Ovary (tissue), 9 donors: ENCODE data around the gene NEBL. TPM values are rescaled to one million over a fixed set of nuclear protein-coding genes. Genes with fewer than 3 reads are reported as not detected.

Source experiments
- DNase-seq, 5 donors: peaks; one replicate each; pipeline ENCODE4 v3.0.0-alpha.2; 2019 to 2020
- H3K27ac ChIP-seq, 2 donors: fragments of 200-600 bp; one replicate each; pipeline versions ENCODE4 v1.5.1 to v1.8.0; 2019 to 2022
- H3K27me3 ChIP-seq: fragments of 200-600 bp; one replicate; pipeline ENCODE4 v1.8.0; 2022
- H3K36me3 ChIP-seq: fragments of 200-600 bp; sonication (generic); one replicate; pipeline ENCODE4 v1.5.1; 2019
- H3K4me1 ChIP-seq: one replicate; pipeline ENCODE4 v1.8.1; 2013; ENCODE audit warnings: mild to moderate bottlenecking, moderate library complexity; ENCODE audit not compliant: insufficient read depth
- H3K4me3 ChIP-seq: fragments of 200-600 bp; sonication (generic); one replicate; pipeline ENCODE4 v1.5.1; 2017
- H3K9me3 ChIP-seq, 2 donors: fragments of 200-600 bp in 1 of 2; sonication (generic) in 1 of 2; one replicate each; pipeline versions ENCODE4 v1.5.1 to v1.8.1; 2013 to 2019; ENCODE audit warnings: mild to moderate bottlenecking in 1 of 2, moderate library complexity in 1 of 2
- CTCF ChIP-seq, 3 donors: fragments of 450-650 bp in 2 of 3; fragments of 200-600 bp in 1 of 3; IDR thresholded peaks; one replicate each; pipeline versions ENCODE4 v1.5.1 to v1.8.0; 2016 to 2022; ENCODE audit warnings: antibody characterized with exemption in 3 of 3, mild to moderate bottlenecking in 1 of 3
- EP300 ChIP-seq: sonication (generic); formaldehyde crosslinking; IDR thresholded peaks from one replicate; pipeline ENCODE4 v1.6.1; 2017; ENCODE audit warnings: antibody characterized with exemption
- POLR2A ChIP-seq: fragments of 450-650 bp; IDR thresholded peaks from one replicate; pipeline ENCODE4 v1.6.1; 2017; ENCODE audit warnings: antibody characterized with exemption, mild to moderate bottlenecking, moderate library complexity
- WGBS, 3 donors: extraction: QIAGEN DNeasy Blood & Tissue Kit in 1 of 3; methylation state at CpG; one replicate each; pipeline versions ENCODE4 v1.1.5 to v1.1.7; 2013 to 2017; 5-methylcytosine and 5-hydroxymethylcytosine counted together
- intact Hi-C, 4 donors: fragments of 100-400 bp; cut with DNase I; formaldehyde crosslinking; loops; one replicate each; pipeline versions ENCODE4 v1.11.0 to v1.15.1; 2022 to 2023
- polyA plus RNA-seq, 2 donors: library from polyadenylated mRNA; stranded (reverse); fragments of 200-250 nt in 1 of 2; fragments of 350-450 nt in 1 of 2; fragmentation: Illumina TruSeq in 1 of 2; extraction: RNeasy Lipid Tissue Mini Kit (QIAGEN cat#74804) in 1 of 2; gene quantifications; one replicate each; pipeline ENCODE4 v1.2.3, GENCODE V29; 2013 to 2014
- total RNA-seq, 7 donors: library from RNA; depleted of rRNA in 2 of 7; stranded (reverse); fragments of >200 nt in 2 of 7; fragmentation: NEBNext Ultra II Directional in 3 of 7; extraction: Animal tissue kit (Norgen Biotek cat#: 25700) in 3 of 7; gene quantifications; one replicate each; pipeline versions ENCODE4 v1.1.0 to v1.2.4, GENCODE V29; 2016 to 2023
- donor health status: DM: no; HTN: no; CAD: no; lungs with moderate emphysema.
- donor health status: DM: no; HTN: no; CAD: no.
- donor health status: Bipolar disorder and iron deficiency.
- donor health status: DM: yes; HTN: yes; CAD: no.
- donor health status: DM: no; HTN: no; CAD: no.
- donor health status: DM: yes; HTN: yes; CAD: no.

NEBL gene
- total and polyA plus RNA-seq, 9 donors, result 0.83 to 17.9 (median 3.1) TPM

GRCh38 chr10:20909801-20910200 lies 12.7 kb upstream of the NEBL start:
- no peak overlapping the region for H3K4me3 ChIP-seq
- DNase-seq, result no peak
- no peaks in the 10 kb centered on the region for H3K36me3 ChIP-seq
- no peak overlapping the region for H3K27ac ChIP-seq
- TF ChIP-seq EP300 (no peak), POLR2A (no peak), CTCF (IDR thresholded peaks at IDR 0.05) (no peak)
- H3K4me1 ChIP-seq, result no peaks in the 10 kb centered on the region
- no peaks in the 10 kb centered on the region for H3K9me3 ChIP-seq
- no peaks in the 10 kb centered on the region for H3K27me3 ChIP-seq
- intact Hi-C loops, result no loop called here

GRCh38 chr10:20908391-20908790 lies 11.3 kb upstream of the NEBL start:
- Histone ChIP-seq H3K9me3 (no peaks in the 10 kb centered on the region), H3K4me3 (no peak overlapping the region), H3K36me3 (no peaks in the 10 kb centered on the region), H3K4me1 (no peaks in the 10 kb centered on the region), H3K27ac (no peak overlapping the region), H3K27me3 (no peaks in the 10 kb centered on the region)
- DNase-seq, result no peak
- TF ChIP-seq CTCF (IDR thresholded peaks at IDR 0.05) (no peak), EP300 (no peak)
- WGBS, 3 donors, result 81 to 86% (median 84%) methylated on average over 3 of the region's 3 CpGs
- intact Hi-C loops, result no loop called here

- no peaks in the 10 kb centered on the region for H3K9me3 ChIP-seq
- H3K4me3 ChIP-seq, result no peak overlapping the region
- WGBS, 3 donors, result 93 to 96% (median 93%) methylated on average over 5 of the region's 5 CpGs
- H3K4me1 ChIP-seq, result no peaks in the 10 kb centered on the region
- DNase-seq, result no peak
- intact Hi-C loops, result no loop called here
- no peak overlapping the region for H3K27ac ChIP-seq
- no peaks in the 10 kb centered on the region for H3K27me3 ChIP-seq
- TF ChIP-seq POLR2A (no peak), EP300 (no peak), CTCF (IDR thresholded peaks at IDR 0.05) (no peak)
- H3K36me3 ChIP-seq, result no peaks in the 10 kb centered on the region
Observed at GRCh38 chr10:20903635-20904390, 6.7 kb upstream of the NEBL start.

GRCh38 chr10:20901110-20901509 lies 4.0 kb upstream of the NEBL start:
- H3K4me3 ChIP-seq, result no peak overlapping the region
- no peaks in the 10 kb centered on the region for H3K9me3 ChIP-seq
- TF ChIP-seq EP300, result no peak
- TF ChIP-seq POLR2A, result no peak
- no peak for TF ChIP-seq CTCF (IDR thresholded peaks at IDR 0.05)
- intact Hi-C loops, result no loop called here
- no peaks in the 10 kb centered on the region for H3K36me3 ChIP-seq
- no peaks in the 10 kb centered on the region for H3K27me3 ChIP-seq
- no peak for DNase-seq
- 90 to 93% (median 91%) methylated on average over 5 of the region's 5 CpGs for WGBS, 3 donors
- no peaks in the 10 kb centered on the region for H3K4me1 ChIP-seq
- H3K27ac ChIP-seq, result no peak overlapping the region
